ENCODE results near the gene B3GALT4. TPM values are rescaled to one million over a fixed set of nuclear protein-coding genes. Genes with fewer than 3 reads are reported as not detected.

Gene B3GALT4
- total and polyA plus RNA-seq, 2 of the 13 experiments (the other 11 are each of a cell fraction or from before 2014, with no cell fraction given), result 0.04 to 0.27 TPM

GRCh38 chr6:33247977-33248642, 28.8 kb upstream of the B3GALT4 start (continued):
- no peak for TF ChIP-seq SKIL (CRISPR knock-in tag; IDR thresholded peaks at IDR 0.05; ENCODE audit: borderline replicate concordance)
- no peak for TF ChIP-seq ZNF816 (CRISPR knock-in tag; IDR thresholded peaks at IDR 0.05; ENCODE audit: borderline replicate concordance)
- TF ChIP-seq ZKSCAN8 (CRISPR knock-in tag; IDR thresholded peaks at IDR 0.05; ENCODE audit: borderline replicate concordance), result peak; percentile 65; the same call in 1 of the 2 replicates
- no peak for TF ChIP-seq ZSCAN25 (CRISPR knock-in tag; IDR thresholded peaks at IDR 0.05)
- TF ChIP-seq ZNF34 (CRISPR knock-in tag; IDR thresholded peaks at IDR 0.05; ENCODE audit: borderline replicate concordance), result no peak
- no peak; the same call in 1 of the 2 replicates for TF ChIP-seq ZNF547 (CRISPR knock-in tag; IDR thresholded peaks at IDR 0.05)
- TF ChIP-seq ZNF260 (CRISPR knock-in tag; IDR thresholded peaks at IDR 0.05; ENCODE audit: borderline replicate concordance, low read depth), result no peak
- no peak for TF ChIP-seq ZNF101 (CRISPR knock-in tag; IDR thresholded peaks at IDR 0.05; ENCODE audit: borderline replicate concordance, low read depth)
- TF ChIP-seq ZBTB44 (CRISPR knock-in tag; IDR thresholded peaks at IDR 0.05), result no peak
- no peak for TF ChIP-seq RERE (CRISPR knock-in tag; IDR thresholded peaks at IDR 0.05; ENCODE audit: low read depth)
- TF ChIP-seq GPBP1L1 (CRISPR knock-in tag; IDR thresholded peaks at IDR 0.05), result no peak
- TF ChIP-seq ZNF577 (CRISPR knock-in tag; IDR thresholded peaks at IDR 0.05; ENCODE audit: borderline replicate concordance, low read depth), result no peak
- no peak for TF ChIP-seq ZNF121 (CRISPR knock-in tag; IDR thresholded peaks at IDR 0.05)
- no peak for TF ChIP-seq ZNF652 (CRISPR knock-in tag; IDR thresholded peaks at IDR 0.05; ENCODE audit: borderline replicate concordance, low read depth)
- TF ChIP-seq PITX1 (CRISPR knock-in tag; IDR thresholded peaks at IDR 0.05), result no peak
- no peak for TF ChIP-seq ZNF615 (CRISPR knock-in tag; IDR thresholded peaks at IDR 0.05; ENCODE audit: borderline replicate concordance)
- peak; percentile 73 for TF ChIP-seq JARID2 (CRISPR knock-in tag; IDR thresholded peaks at IDR 0.05; ENCODE audit: insufficient replicate concordance)
- TF ChIP-seq MAZ (IDR thresholded peaks at IDR 0.05; ENCODE audit: borderline replicate concordance, low read depth, low read length), result peak; percentile 57; the same call in 1 of the 2 replicates
- no peak; the same call in 1 of the 2 replicates for TF ChIP-seq MAZ (CRISPR knock-in tag; IDR thresholded peaks at IDR 0.05; ENCODE audit: low read depth)
